Measurements from ENCODE around the gene TBC1D3B.
"Not testable (repeated sequence)": the region's sequence is repeated elsewhere in the genome, so short reads cannot be mapped to it uniquely, and the experiment has no call there.

GRCh38 chr17:36189993-36190392, 13.6 kb upstream of the TBC1D3B start:
- not testable (repeated sequence) for TF ChIP-seq CTCF (IDR thresholded peaks at IDR 0.05; ENCODE audit: borderline replicate concordance, extremely low read depth, low read length, poor library complexity, severe bottlenecking); EZH2 (IDR thresholded peaks at IDR 0.05; ENCODE audit: borderline replicate concordance, low read depth, low read length, severe bottlenecking)

Measured in DND-41 (cell line).